ENCODE data around the gene TSPO2.

Gene TSPO2

DNA sequence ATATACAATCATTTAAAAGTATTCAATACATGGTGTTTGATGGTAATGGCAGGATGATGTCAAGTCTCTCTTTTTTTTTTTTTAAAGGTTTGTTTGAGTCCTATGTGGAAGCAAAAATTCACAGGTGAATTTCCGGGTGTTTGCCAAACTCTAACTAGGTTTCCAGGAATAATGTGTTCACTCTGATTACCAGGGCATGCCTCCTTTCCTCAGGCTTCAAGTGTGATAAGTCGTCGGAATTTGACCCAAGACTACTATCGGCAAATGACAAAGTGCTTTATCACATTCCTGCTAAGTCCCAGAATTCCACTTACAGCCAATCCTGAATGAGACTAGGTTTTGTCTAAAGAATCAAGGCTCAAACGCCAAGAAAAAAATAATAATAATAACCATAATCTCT lies 22.6 kb downstream of the TSPO2 start:
- H3K4ac ChIP-seq (ENCODE audit: low read length): no peak overlapping the region
- no peak overlapping the region for H2BK12ac ChIP-seq (ENCODE audit: low read length)
- no peak overlapping the region for H3K18ac ChIP-seq (ENCODE audit: low read length)
- H3K79me1 ChIP-seq (ENCODE audit: low read depth, low read length): no peaks in the 10 kb centered on the region
- DNase-seq (ENCODE audit: low spot score): no peak
- no CpG with 5 or more reads among the region's 5 CpGs for WGBS, 2 donors (ENCODE audit: extremely low coverage in 2 of 2, insufficient read length in 2 of 2, insufficient replicate concordance in 1 of 2)
- no peak overlapping the region for H3K4me2 ChIP-seq (ENCODE audit: insufficient read depth, low read length, poor library complexity, severe bottlenecking)
- no peak overlapping the region for H2BK120ac ChIP-seq (ENCODE audit: low read depth, low read length)
- H2BK15ac ChIP-seq (ENCODE audit: low read length): no peak overlapping the region
- H2AFZ ChIP-seq (ENCODE audit: low read length): no peak overlapping the region
- H3K23ac ChIP-seq (ENCODE audit: low read depth, low read length, poor library complexity): no peak overlapping the region
- no peak overlapping the region for H2AK5ac ChIP-seq (ENCODE audit: low read depth, low read length)
- H3K9me3 ChIP-seq (replicated peaks in 1 of 2; ENCODE audit: control insufficient read depth in 2 of 2, insufficient read depth in 1 of 2, low read depth in 1 of 2, low read length in 2 of 2): no peaks in the 10 kb centered on the region
- H4K91ac ChIP-seq (ENCODE audit: low read depth, low read length, poor library complexity): no peak overlapping the region
- no peak overlapping the region for H3K4me3 ChIP-seq (ENCODE audit: low read length in 2 of 2)
- no peaks in the 10 kb centered on the region for H3K4me1 ChIP-seq (ENCODE audit: control insufficient read depth in 2 of 2, insufficient read depth in 1 of 2, low read depth in 1 of 2, low read length in 2 of 2)
- H3K27me3 ChIP-seq (ENCODE audit: control insufficient read depth in 3 of 3, insufficient read depth in 3 of 3, low read depth in 1 of 3, low read length in 3 of 3): no peaks in the 10 kb centered on the region
- H3K9ac ChIP-seq (ENCODE audit: low read depth, low read length, poor library complexity): no peak overlapping the region
- H4K8ac ChIP-seq (ENCODE audit: low read depth, low read length): no peak overlapping the region
- no peak overlapping the region for H2BK5ac ChIP-seq (ENCODE audit: low read length)
- H3K27ac ChIP-seq (replicated peaks; ENCODE audit: low read length): no peak overlapping the region
- peaks cover 5 to 85% of the 10 kb centered on the region in 2 donors for H3K36me3 ChIP-seq (replicated peaks in 1 of 2; ENCODE audit: control insufficient read depth in 2 of 2, insufficient read depth in 2 of 2, low read length in 2 of 2)
- no peak overlapping the region for H3K14ac ChIP-seq (ENCODE audit: low read length)

- H4K8ac ChIP-seq (ENCODE audit: low read depth, low read length): no peak overlapping the region
- no peak overlapping the region for H3K9ac ChIP-seq (ENCODE audit: low read depth, low read length, poor library complexity)
- no peak overlapping the region for H3K4ac ChIP-seq (ENCODE audit: low read length)
- no peak overlapping the region for H2AFZ ChIP-seq (ENCODE audit: low read length)
- WGBS, 2 donors (ENCODE audit: extremely low coverage in 2 of 2, insufficient read length in 2 of 2, insufficient replicate concordance in 1 of 2): no CpG with 5 or more reads among the region's 2 CpGs
- H3K4me1 ChIP-seq (ENCODE audit: control insufficient read depth in 2 of 2, insufficient read depth in 1 of 2, low read depth in 1 of 2, low read length in 2 of 2): peaks cover 0 to 2% of the 10 kb centered on the region in 2 donors
- no peak overlapping the region for H2BK15ac ChIP-seq (ENCODE audit: low read length)
- H3K36me3 ChIP-seq (replicated peaks in 1 of 2; ENCODE audit: control insufficient read depth in 2 of 2, insufficient read depth in 2 of 2, low read length in 2 of 2): peaks cover 5 to 92% of the 10 kb centered on the region in 2 donors
- no peak for DNase-seq (ENCODE audit: low spot score)
- no peak overlapping the region for H3K18ac ChIP-seq (ENCODE audit: low read length)
- H3K9me3 ChIP-seq (replicated peaks in 1 of 2; ENCODE audit: control insufficient read depth in 2 of 2, insufficient read depth in 1 of 2, low read depth in 1 of 2, low read length in 2 of 2): no peaks in the 10 kb centered on the region
- H4K91ac ChIP-seq (ENCODE audit: low read depth, low read length, poor library complexity): no peak overlapping the region
- no peaks in the 10 kb centered on the region for H3K79me1 ChIP-seq (ENCODE audit: low read depth, low read length)
- no peak overlapping the region for H3K4me2 ChIP-seq (ENCODE audit: insufficient read depth, low read length, poor library complexity, severe bottlenecking)
- H2BK12ac ChIP-seq (ENCODE audit: low read length): no peak overlapping the region
- H3K23ac ChIP-seq (ENCODE audit: low read depth, low read length, poor library complexity): no peak overlapping the region
- H3K27ac ChIP-seq (replicated peaks; ENCODE audit: low read length): no peak overlapping the region
- H2AK5ac ChIP-seq (ENCODE audit: low read depth, low read length): no peak overlapping the region
- H3K27me3 ChIP-seq (ENCODE audit: control insufficient read depth in 3 of 3, insufficient read depth in 3 of 3, low read depth in 1 of 3, low read length in 3 of 3): no peaks in the 10 kb centered on the region
- no peak overlapping the region for H3K14ac ChIP-seq (ENCODE audit: low read length)
- H2BK120ac ChIP-seq (ENCODE audit: low read depth, low read length): no peak overlapping the region
- no peak overlapping the region for H3K4me3 ChIP-seq (ENCODE audit: low read length in 2 of 2)
- no peak overlapping the region for H2BK5ac ChIP-seq (ENCODE audit: low read length)
Measured at GRCh38 chr6:41065550-41066026, 23.3 kb downstream of the TSPO2 start.

- Histone ChIP-seq H2AK5ac (ENCODE audit: low read depth, low read length) (no peak overlapping the region), H3K4me1 (ENCODE audit: control insufficient read depth in 2 of 2, insufficient read depth in 1 of 2, low read depth in 1 of 2, low read length in 2 of 2) (peaks cover 0 to 4% of the 10 kb centered on the region in 2 donors), H3K23ac (ENCODE audit: low read depth, low read length, poor library complexity) (no peak overlapping the region), H2BK5ac (ENCODE audit: low read length) (no peak overlapping the region), H3K9me3 (replicated peaks in 1 of 2; ENCODE audit: control insufficient read depth in 2 of 2, insufficient read depth in 1 of 2, low read depth in 1 of 2, low read length in 2 of 2) (no peaks in the 10 kb centered on the region), H4K8ac (ENCODE audit: low read depth, low read length) (no peak overlapping the region), H2AFZ (ENCODE audit: low read length) (no peak overlapping the region), H3K9ac (ENCODE audit: low read depth, low read length, poor library complexity) (no peak overlapping the region), H3K4me2 (ENCODE audit: insufficient read depth, low read length, poor library complexity, severe bottlenecking) (no peak overlapping the region), H3K27ac (replicated peaks; ENCODE audit: low read length) (no peak overlapping the region), H2BK120ac (ENCODE audit: low read depth, low read length) (no peak overlapping the region), H3K27me3 (ENCODE audit: control insufficient read depth in 3 of 3, insufficient read depth in 3 of 3, low read depth in 1 of 3, low read length in 3 of 3) (no peaks in the 10 kb centered on the region), H2BK15ac (ENCODE audit: low read length) (no peak overlapping the region), H2BK12ac (ENCODE audit: low read length) (no peak overlapping the region), H3K36me3 (replicated peaks in 1 of 2; ENCODE audit: control insufficient read depth in 2 of 2, insufficient read depth in 2 of 2, low read length in 2 of 2) (peaks cover 5 to 82% of the 10 kb centered on the region in 2 donors), H3K4me3 (ENCODE audit: low read length in 2 of 2) (no peak overlapping the region), H3K18ac (ENCODE audit: low read length) (no peak overlapping the region), H4K91ac (ENCODE audit: low read depth, low read length, poor library complexity) (no peak overlapping the region), H3K14ac (ENCODE audit: low read length) (no peak overlapping the region), H3K79me1 (ENCODE audit: low read depth, low read length) (no peaks in the 10 kb centered on the region), H3K4ac (ENCODE audit: low read length) (no peak overlapping the region)
- no CpG with 5 or more reads among the region's 3 CpGs for WGBS, 2 donors (ENCODE audit: extremely low coverage in 2 of 2, insufficient read length in 2 of 2, insufficient replicate concordance in 1 of 2)
- DNase-seq (ENCODE audit: low spot score): peak; percentile 63
Measured at GRCh38 chr6:41066867-41067304, 24.6 kb downstream of the TSPO2 start.

DNA sequence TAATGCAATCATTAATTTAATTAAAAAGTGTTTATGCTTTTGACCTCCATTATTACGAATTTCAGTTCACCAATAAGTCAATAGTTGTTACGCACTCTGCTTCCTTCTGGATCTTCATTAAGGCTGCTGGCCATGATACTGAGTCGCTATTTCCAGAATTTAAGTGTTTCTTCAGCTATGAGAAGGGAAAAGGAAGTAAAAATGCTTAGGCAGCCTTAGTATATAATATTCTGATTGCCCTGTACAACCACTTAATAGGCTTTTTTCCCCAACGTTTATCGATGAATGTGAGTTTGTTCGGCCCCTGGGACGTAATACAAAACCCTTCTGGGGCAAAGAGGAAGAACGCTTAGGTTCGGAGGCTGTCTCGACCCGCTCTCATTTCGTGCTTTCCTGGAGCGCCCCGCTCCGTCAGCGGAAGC lies 29.2 kb downstream of the TSPO2 start:
- Histone ChIP-seq H2BK5ac (ENCODE audit: low read length) (peak overlapping the region; percentile 99), H3K9me3 (replicated peaks in 1 of 2; ENCODE audit: control insufficient read depth in 2 of 2, insufficient read depth in 1 of 2, low read depth in 1 of 2, low read length in 2 of 2) (no peaks in the 10 kb centered on the region), H3K18ac (ENCODE audit: low read length) (peak overlapping the region; percentile 98), H3K4me2 (ENCODE audit: insufficient read depth, low read length, poor library complexity, severe bottlenecking) (peak overlapping the region; percentile 95), H3K4me3 (ENCODE audit: low read length in 2 of 2) (peak overlapping the region; percentile 83 to 91), H2BK12ac (ENCODE audit: low read length) (no peak overlapping the region), H3K27me3 (ENCODE audit: control insufficient read depth in 3 of 3, insufficient read depth in 3 of 3, low read depth in 1 of 3, low read length in 3 of 3) (no peaks in the 10 kb centered on the region), H2BK15ac (ENCODE audit: low read length) (no peak overlapping the region), H2AK5ac (ENCODE audit: low read depth, low read length) (peak overlapping the region; percentile 20), H4K8ac (ENCODE audit: low read depth, low read length) (no peak overlapping the region), H3K23ac (ENCODE audit: low read depth, low read length, poor library complexity) (peak overlapping the region; percentile 37), H2BK120ac (ENCODE audit: low read depth, low read length) (no peak overlapping the region), H2AFZ (ENCODE audit: low read length) (peak overlapping the region; percentile 89), H3K4me1 (ENCODE audit: control insufficient read depth in 2 of 2, insufficient read depth in 1 of 2, low read depth in 1 of 2, low read length in 2 of 2) (peaks cover 6 to 9% of the 10 kb centered on the region in 2 donors), H3K9ac (ENCODE audit: low read depth, low read length, poor library complexity) (peak overlapping the region; percentile 86), H3K27ac (replicated peaks; ENCODE audit: low read length) (peak overlapping the region; percentile 99), H3K4ac (ENCODE audit: low read length) (no peak overlapping the region), H3K36me3 (replicated peaks in 1 of 2; ENCODE audit: control insufficient read depth in 2 of 2, insufficient read depth in 2 of 2, low read length in 2 of 2) (peaks cover 2 to 42% of the 10 kb centered on the region in 2 donors), H3K14ac (ENCODE audit: low read length) (no peak overlapping the region), H4K91ac (ENCODE audit: low read depth, low read length, poor library complexity) (no peak overlapping the region), H3K79me1 (ENCODE audit: low read depth, low read length) (peaks cover 3% of the 10 kb centered on the region)
- no peak for DNase-seq (ENCODE audit: low spot score)
- WGBS, 2 donors (ENCODE audit: extremely low coverage in 2 of 2, insufficient read length in 2 of 2, insufficient replicate concordance in 1 of 2): no CpG with 5 or more reads among the region's 16 CpGs

All from neuronal stem cell (in vitro differentiated cells).